DOHH2 (cell line): ENCODE measurements around the gene NEURL2.

ENCODE experiments used
- H3F3A ChIP-seq: fragments of 200-600 bp; sonication (generic), shearing (Covaris generic); 2 replicates; pipeline ENCODE4 v1.6.0; 2016; ENCODE audit warnings: antibody characterized with exemption, mild to moderate bottlenecking; ENCODE audit not compliant: control insufficient read depth, insufficient read depth
- H3K27ac ChIP-seq: fragments of 200-600 bp; sonication (generic); 2 replicates; pipeline ENCODE4 v1.5.1; 2014; ENCODE audit warnings: low read depth, mild to moderate bottlenecking, low read length, moderate library complexity
- H3K27me3 ChIP-seq: fragments of 200-600 bp; sonication (generic); 2 replicates; pipeline ENCODE4 v1.6.1; 2014; ENCODE audit warnings: mild to moderate bottlenecking, low read length, mixed read lengths; ENCODE audit not compliant: control insufficient read depth
- H3K36me3 ChIP-seq: fragments of 200-600 bp; sonication (generic); 2 replicates; pipeline ENCODE4 v1.6.1; 2014; ENCODE audit warnings: mild to moderate bottlenecking, low read length, moderate library complexity, mixed read lengths; ENCODE audit not compliant: control insufficient read depth
- H3K4me1 ChIP-seq: fragments of 200-600 bp; sonication (generic); 2 replicates; pipeline ENCODE4 v1.6.1; 2014; ENCODE audit warnings: mild to moderate bottlenecking, low read length, mixed read lengths; ENCODE audit not compliant: control insufficient read depth
- H3K4me2 ChIP-seq: fragments of 200-600 bp; sonication (generic); 2 replicates; pipeline ENCODE4 v1.6.0; 2014; ENCODE audit warnings: mild to moderate bottlenecking, low read length, moderate library complexity
- H3K4me3 ChIP-seq: fragments of 200-600 bp; sonication (generic); 2 replicates; pipeline ENCODE4 v1.5.1; 2014; ENCODE audit warnings: mild to moderate bottlenecking, low read length, mixed read lengths
- H3K79me2 ChIP-seq: fragments of 200-600 bp; sonication (generic); 2 replicates; pipeline ENCODE4 v1.6.1; 2014; ENCODE audit warnings: mild to moderate bottlenecking, low read length, mixed read lengths; ENCODE audit not compliant: control insufficient read depth
- H3K9me2 ChIP-seq: fragments of 200-600 bp; sonication (generic); replicated peaks from 2 replicates; pipeline ENCODE4 v1.6.1; 2014; ENCODE audit warnings: mild to moderate bottlenecking, low read length, mixed read lengths; ENCODE audit not compliant: control insufficient read depth
- H3K9me3 ChIP-seq: fragments of 200-600 bp; sonication (generic); 2 replicates; pipeline ENCODE4 v1.6.1; 2014; ENCODE audit warnings: antibody characterized with exemption, low read length, mixed read lengths; ENCODE audit not compliant: control insufficient read depth, insufficient read depth
- H4K20me1 ChIP-seq: fragments of 200-600 bp; sonication (generic); 2 replicates; pipeline ENCODE4 v1.6.0; 2014; ENCODE audit warnings: low read depth, mild to moderate bottlenecking, antibody characterized with exemption, low read length, moderate library complexity; ENCODE audit not compliant: control insufficient read depth, insufficient read depth
- CTCF ChIP-seq: fragments of 200-600 bp; sonication (generic); IDR thresholded peaks from one replicate; pipeline ENCODE4 v1.5.1; 2014; ENCODE audit warnings: antibody characterized with exemption, mild to moderate bottlenecking, low read depth, low read length; ENCODE audit not compliant: poor library complexity, severe bottlenecking
- EZH2phosphoT487 ChIP-seq: fragments of 200-600 bp; sonication (generic); IDR thresholded peaks from 2 replicates; pipeline ENCODE4 v1.6.1; 2017; ENCODE audit warnings: borderline replicate concordance, mild to moderate bottlenecking, antibody characterized with exemption, low read length, moderate library complexity, mixed read lengths

The NEURL2 gene

GRCh38 chr20:45909336-45909808, 18.4 kb upstream of the NEURL2 start:
- peaks cover 15% of the 10 kb centered on the region for H3K27me3 ChIP-seq
- H3K4me2 ChIP-seq, result no peak overlapping the region
- no peak for TF ChIP-seq EZH2phosphoT487
- TF ChIP-seq CTCF, result no peak
- no peaks in the 10 kb centered on the region for H3K79me2 ChIP-seq
- H3K9me3 ChIP-seq, result no peaks in the 10 kb centered on the region
- no peak overlapping the region for H3K4me3 ChIP-seq
- peaks cover 14% of the 10 kb centered on the region for H3K4me1 ChIP-seq
- no peaks in the 10 kb centered on the region for H3K9me2 ChIP-seq
- H4K20me1 ChIP-seq, result no peaks in the 10 kb centered on the region
- no peaks in the 10 kb centered on the region for H3F3A ChIP-seq
- no peak overlapping the region for H3K27ac ChIP-seq
- H3K36me3 ChIP-seq, result no peaks in the 10 kb centered on the region

GRCh38 chr20:45908084-45908483, 17.1 kb upstream of the NEURL2 start:
- Histone ChIP-seq H3K27me3 (peaks cover 12% of the 10 kb centered on the region), H3K4me3 (no peak overlapping the region), H4K20me1 (no peaks in the 10 kb centered on the region), H3K4me1 (peaks cover 16% of the 10 kb centered on the region), H3K27ac (no peak overlapping the region), H3K4me2 (no peak overlapping the region), H3F3A (no peaks in the 10 kb centered on the region), H3K9me3 (no peaks in the 10 kb centered on the region), H3K79me2 (no peaks in the 10 kb centered on the region), H3K9me2 (no peaks in the 10 kb centered on the region), H3K36me3 (no peaks in the 10 kb centered on the region)
- TF ChIP-seq EZH2phosphoT487 (no peak), CTCF (no peak)

- H3K36me3 ChIP-seq, result no peaks in the 10 kb centered on the region
- peaks cover 21% of the 10 kb centered on the region for H3K4me1 ChIP-seq
These were observed 16.4 kb upstream of the NEURL2 start for GRCh38 chr20:45907219-45907948.

More at GRCh38 chr20:45907219-45907948, 16.4 kb upstream of the NEURL2 start:
- no peaks in the 10 kb centered on the region for H3K9me2 ChIP-seq
- H3K27me3 ChIP-seq, result peaks cover 10% of the 10 kb centered on the region
- no peaks in the 10 kb centered on the region for H3K79me2 ChIP-seq
- H3K4me3 ChIP-seq, result no peak overlapping the region
- no peak overlapping the region for H3K27ac ChIP-seq
- no peak for TF ChIP-seq EZH2phosphoT487
- no peak for TF ChIP-seq CTCF
- H4K20me1 ChIP-seq, result no peaks in the 10 kb centered on the region
- no peaks in the 10 kb centered on the region for H3F3A ChIP-seq
- H3K9me3 ChIP-seq, result no peaks in the 10 kb centered on the region
- H3K4me2 ChIP-seq, result no peak overlapping the region
